ENCODE results near the gene VTN.

DNA sequence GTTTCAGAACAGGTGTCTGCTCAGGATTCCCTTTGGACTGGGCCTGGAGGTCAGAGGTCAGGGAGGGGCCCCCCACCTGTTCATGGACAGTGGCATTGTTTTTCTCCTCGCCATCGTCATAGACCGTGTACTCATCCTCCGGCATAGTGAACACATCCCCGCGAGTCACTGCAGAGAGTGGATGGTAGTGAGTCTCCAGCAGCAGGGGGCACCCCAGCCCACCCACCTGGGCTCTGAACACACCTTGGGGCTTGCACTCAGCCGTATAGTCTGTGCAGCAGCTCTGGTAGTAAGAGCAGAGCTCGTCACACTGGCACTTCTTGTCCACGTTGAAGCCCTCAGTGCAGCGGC, 448 bp downstream of the VTN start:
- TF ChIP-seq, protein P1, sequence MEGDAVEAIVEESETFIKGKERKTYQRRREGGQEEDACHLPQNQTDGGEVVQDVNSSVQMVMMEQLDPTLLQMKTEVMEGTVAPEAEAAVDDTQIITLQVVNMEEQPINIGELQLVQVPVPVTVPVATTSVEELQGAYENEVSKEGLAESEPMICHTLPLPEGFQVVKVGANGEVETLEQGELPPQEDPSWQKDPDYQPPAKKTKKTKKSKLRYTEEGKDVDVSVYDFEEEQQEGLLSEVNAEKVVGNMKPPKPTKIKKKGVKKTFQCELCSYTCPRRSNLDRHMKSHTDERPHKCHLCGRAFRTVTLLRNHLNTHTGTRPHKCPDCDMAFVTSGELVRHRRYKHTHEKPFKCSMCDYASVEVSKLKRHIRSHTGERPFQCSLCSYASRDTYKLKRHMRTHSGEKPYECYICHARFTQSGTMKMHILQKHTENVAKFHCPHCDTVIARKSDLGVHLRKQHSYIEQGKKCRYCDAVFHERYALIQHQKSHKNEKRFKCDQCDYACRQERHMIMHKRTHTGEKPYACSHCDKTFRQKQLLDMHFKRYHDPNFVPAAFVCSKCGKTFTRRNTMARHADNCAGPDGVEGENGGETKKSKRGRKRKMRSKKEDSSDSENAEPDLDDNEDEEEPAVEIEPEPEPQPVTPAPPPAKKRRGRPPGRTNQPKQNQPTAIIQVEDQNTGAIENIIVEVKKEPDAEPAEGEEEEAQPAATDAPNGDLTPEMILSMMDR (IDR thresholded peaks at IDR 0.05): no peak
- TF ChIP-seq POLR2AphosphoS5 (IDR thresholded peaks at IDR 0.05): no peak

All from prostate gland (tissue), 2 donors.